AG10803 (cell line): ENCODE data around the gene SSTR3.
"Not testable (repeated sequence)": the region's sequence is repeated elsewhere in the genome, so short reads cannot be mapped to it uniquely, and the experiment has no call there.

Experiments
- DNase-seq: peaks from one replicate; pipeline ENCODE4 v3.0.0; 2010; ENCODE audit warnings: low read depth
- H3K4me3 ChIP-seq: 2 replicates; pipeline ENCODE4 v1.5.1; 2011; ENCODE audit warnings: mild to moderate bottlenecking, low read length, control low read depth
- TF ChIP-seq, protein P1 (sequence below): conservative IDR thresholded peaks from 2 replicates; pipeline ENCODE4 v1.5.1; 2011; ENCODE audit warnings: mild to moderate bottlenecking, low read length, control low read depth, inconsistent platforms

The SSTR3 gene

GRCh38 chr22:37234736-37235711 lies 22.7 kb upstream of the SSTR3 start:
- no peak overlapping the region for H3K4me3 ChIP-seq
- TF ChIP-seq, protein P1, sequence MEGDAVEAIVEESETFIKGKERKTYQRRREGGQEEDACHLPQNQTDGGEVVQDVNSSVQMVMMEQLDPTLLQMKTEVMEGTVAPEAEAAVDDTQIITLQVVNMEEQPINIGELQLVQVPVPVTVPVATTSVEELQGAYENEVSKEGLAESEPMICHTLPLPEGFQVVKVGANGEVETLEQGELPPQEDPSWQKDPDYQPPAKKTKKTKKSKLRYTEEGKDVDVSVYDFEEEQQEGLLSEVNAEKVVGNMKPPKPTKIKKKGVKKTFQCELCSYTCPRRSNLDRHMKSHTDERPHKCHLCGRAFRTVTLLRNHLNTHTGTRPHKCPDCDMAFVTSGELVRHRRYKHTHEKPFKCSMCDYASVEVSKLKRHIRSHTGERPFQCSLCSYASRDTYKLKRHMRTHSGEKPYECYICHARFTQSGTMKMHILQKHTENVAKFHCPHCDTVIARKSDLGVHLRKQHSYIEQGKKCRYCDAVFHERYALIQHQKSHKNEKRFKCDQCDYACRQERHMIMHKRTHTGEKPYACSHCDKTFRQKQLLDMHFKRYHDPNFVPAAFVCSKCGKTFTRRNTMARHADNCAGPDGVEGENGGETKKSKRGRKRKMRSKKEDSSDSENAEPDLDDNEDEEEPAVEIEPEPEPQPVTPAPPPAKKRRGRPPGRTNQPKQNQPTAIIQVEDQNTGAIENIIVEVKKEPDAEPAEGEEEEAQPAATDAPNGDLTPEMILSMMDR: no peak
- DNase-seq: no peak

DNA sequence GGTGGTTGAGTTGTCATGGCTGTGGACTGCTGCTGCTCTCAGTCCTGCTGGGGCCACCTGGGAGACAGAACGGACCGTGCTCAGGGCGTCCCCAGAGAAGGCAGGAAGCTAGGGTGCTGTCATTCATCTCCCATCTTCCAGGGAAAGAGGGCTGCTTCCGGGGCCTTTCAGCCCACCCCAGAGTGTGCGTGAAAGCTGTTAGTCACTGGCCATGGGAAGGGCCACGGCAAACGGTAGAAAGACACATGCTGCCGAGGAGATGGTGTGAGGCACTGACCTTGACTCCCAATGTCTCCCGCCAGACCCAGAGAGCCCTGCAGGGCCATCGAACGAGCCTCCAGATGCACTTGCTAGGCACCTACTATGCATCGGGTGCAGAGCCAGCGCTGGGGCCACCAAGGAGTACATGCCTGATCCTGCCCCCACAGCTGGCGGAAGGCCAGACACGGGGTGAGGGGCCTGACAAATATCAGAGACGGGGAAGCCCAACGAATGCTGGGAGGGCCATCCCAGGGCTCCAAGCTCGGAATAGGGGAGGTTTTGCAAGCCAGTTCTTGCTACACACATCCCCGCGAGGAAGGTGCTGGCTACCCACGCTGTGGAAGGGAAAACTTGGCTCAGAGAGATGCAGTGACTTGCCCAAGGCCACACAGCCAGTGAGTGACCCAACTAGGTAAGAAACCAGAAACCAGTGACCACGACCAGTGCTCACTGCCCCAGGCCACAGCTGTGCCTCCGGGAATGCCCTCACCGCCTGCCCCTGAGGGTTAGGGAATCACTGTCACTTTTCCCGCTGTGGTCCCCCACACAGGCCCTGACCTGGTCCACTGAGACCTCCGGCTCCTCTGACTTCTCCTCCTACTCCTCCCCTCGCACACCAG lies 21.7 kb upstream of the SSTR3 start:
- DNase-seq: no peak
- TF ChIP-seq, protein P1: no peak
- H3K4me3 ChIP-seq: no peak overlapping the region

GRCh38 chr22:37233371-37233750 lies 21.1 kb upstream of the SSTR3 start:
- H3K4me3 ChIP-seq, DNase-seq: not testable (repeated sequence)

DNA sequence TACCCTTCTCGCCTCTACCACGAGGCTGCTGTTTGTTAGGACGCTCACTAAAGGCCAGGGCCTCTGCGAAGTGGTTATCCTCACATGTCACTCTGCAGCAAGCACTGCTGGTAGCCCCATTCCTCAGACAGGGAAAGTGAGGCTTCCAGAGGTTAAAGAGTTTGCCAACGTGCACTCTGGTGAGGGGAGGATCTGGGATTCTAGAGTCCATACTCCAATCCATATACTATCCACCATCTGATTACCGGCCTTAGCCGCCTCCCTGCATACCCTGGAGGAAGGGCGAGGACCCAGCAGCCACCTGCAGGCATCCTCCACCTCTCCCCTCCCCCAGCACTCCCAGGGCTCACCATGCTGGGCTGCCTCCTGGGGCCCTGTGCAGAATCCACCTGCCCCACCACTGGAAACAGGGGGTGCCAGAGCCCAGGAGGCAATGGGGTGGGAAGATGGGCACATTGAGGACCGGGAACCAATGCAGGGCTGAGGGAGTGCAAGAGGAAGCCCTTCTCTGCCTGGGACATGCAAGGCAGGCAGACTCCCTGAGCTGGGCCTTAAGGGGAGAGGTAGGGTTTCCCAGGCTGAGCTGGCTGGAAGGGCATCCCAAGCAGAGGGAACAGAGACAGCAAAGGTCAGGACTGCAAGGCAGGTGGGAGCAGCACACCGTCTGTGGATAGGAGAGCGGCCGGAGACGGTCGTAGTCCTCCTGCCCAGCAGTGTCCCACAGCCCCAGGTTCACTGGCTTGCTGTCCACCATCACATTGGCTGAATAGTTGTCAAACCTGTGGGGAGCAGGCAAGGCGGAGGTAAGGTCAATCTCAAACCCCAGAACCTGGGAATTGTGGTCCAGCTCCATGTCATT lies 20.1 kb upstream of the SSTR3 start:
- TF ChIP-seq, protein P1: no peak
- H3K4me3 ChIP-seq: no peak overlapping the region

DNA sequence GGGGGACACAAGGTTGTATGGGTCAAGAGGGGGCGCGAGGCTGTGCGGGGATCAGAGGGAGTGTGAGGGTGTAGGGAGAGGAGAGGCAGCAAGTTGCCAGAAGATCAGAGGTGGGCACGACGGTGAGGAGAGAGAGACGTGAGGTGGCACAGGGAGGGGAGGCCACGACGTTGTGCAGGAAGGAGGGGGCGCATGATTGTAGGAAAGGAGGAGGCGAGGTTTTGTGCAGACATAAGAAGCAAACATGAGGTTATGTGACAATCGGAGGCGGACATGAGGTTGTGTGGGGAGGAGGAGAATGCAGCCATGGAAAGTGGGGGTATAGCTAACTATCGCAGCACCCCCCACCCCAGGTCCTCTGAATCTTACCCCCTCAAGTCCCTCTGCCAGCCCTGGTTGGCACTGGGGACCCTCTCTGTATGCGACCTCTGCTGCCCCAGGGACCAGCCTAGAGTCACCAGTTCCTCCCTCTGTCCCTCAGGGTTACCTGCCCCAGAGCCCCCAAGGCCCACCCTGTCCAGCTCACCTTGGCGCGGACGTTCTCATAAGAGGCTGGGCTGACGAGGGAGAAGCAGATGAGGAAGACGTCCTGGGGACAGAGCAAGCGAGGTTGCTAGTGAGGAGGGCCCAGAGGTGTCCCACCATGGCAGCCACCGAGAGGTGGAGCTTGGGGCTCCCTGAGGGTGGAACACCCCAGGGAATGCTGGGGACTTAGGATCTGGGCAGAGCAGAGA lies 19.3 kb upstream of the SSTR3 start:
- no peak overlapping the region for H3K4me3 ChIP-seq
- DNase-seq: no peak
- TF ChIP-seq, protein P1: no peak

More for the DNA sequence above, 20.1 kb upstream of the SSTR3 start:
- no peak for DNase-seq

DNA sequence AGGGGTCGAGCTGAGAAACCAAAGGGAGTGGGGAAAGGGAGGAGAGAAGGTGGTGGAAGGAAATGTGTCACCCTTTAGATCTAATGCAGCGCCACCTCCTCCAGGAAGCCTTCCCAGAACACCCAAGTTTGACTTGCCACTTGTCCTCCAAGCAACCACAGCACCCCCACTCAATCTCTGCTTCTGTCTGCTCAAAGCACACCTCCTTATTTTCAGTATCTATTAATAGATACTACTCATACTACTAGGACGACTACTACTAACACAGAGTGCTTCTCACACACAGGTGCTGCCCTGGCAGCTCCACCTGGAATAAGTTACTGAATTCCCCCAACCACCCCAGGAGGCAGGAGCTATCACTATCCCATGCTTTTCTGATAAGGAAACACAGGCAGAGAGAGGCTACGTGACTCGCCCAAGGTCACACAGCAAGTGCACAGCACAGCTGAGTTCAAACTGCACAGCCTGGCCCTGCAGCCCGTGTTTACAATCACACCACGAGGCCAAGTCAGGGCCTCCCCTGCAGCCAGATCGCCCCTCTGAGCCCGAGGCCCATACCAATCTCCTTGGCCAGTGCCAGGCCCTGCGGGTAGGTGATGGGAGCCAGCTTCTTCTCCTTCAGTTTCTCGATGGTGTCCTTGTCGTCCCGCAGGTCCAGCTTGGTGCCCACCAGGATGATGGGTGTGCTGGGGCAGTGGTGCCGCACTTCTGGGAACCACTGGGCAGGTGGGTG lies 18.6 kb upstream of the SSTR3 start:
- no peak overlapping the region for H3K4me3 ChIP-seq
- TF ChIP-seq, protein P1: no peak
- DNase-seq: no peak
